Renal cortical epithelial cell (primary cell): Measurements from ENCODE around the gene PLEKHO2. TPM values are rescaled to one million over a fixed set of nuclear protein-coding genes. Genes with fewer than 3 reads are reported as not detected.
"Not testable (repeated sequence)": the region's sequence is repeated elsewhere in the genome, so short reads cannot be mapped to it uniquely, and the experiment has no call there.

Experiments
- DNase-seq: peaks from one replicate; pipeline ENCODE4 v3.0.0-alpha.2; 2011; ENCODE audit warnings: low read depth
- total RNA-seq: library from RNA; depleted of rRNA; stranded (reverse); fragments of >200 nt; gene quantifications from 2 replicates; pipeline ENCODE4 v1.2.3, GENCODE V29; 2014

PLEKHO2 gene, protein sequence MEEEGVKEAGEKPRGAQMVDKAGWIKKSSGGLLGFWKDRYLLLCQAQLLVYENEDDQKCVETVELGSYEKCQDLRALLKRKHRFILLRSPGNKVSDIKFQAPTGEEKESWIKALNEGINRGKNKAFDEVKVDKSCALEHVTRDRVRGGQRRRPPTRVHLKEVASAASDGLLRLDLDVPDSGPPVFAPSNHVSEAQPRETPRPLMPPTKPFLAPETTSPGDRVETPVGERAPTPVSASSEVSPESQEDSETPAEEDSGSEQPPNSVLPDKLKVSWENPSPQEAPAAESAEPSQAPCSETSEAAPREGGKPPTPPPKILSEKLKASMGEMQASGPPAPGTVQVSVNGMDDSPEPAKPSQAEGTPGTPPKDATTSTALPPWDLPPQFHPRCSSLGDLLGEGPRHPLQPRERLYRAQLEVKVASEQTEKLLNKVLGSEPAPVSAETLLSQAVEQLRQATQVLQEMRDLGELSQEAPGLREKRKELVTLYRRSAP
- total RNA-seq, result 8.7 and 11.9 TPM in 2 replicates

DNA sequence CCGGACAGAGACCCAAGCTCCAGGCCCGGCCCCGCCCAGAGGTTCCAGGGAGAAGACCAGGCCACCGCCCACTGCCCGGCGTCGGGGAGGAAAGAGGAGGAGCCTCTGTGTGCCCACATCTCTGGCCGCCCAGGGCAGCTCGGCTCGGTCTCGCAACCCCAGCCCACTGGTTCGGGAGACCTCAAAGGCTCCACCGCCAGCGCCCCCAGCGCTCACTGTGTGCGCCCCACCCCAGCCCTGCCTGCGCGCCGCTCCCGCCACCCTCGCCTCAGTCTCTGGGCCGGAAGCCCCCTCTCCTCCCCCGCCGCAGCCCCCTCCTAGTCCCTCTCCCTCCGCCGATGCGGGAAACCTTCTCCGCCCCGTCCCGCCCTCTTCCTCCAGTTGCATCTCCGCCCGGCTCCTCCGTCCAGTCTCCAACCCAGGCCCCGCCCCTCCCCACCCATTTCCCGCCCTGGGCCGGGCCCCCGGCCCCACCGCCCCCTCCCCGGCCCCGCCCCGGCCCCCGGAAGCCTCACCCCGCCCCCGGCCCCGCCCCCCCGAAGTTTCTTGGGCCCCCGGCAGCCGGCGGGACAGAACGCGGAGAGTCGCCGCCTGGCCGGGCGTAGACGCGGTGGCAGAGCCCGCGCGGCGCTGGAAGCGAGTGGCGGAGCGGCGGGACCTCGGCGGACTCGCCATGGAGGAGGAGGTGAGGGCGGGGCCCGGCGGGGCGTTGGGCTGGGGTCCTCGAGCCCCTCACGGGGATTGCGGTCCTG is at the start of gene PLEKHO2:
Gene PLEKHO2, plus strand, starts transcription at position 572 of the 752 bp plus-strand sequence. Its CDS starts 102 bp downstream, at position 674.
- DNase-seq, result peak; percentile 74

DNA sequence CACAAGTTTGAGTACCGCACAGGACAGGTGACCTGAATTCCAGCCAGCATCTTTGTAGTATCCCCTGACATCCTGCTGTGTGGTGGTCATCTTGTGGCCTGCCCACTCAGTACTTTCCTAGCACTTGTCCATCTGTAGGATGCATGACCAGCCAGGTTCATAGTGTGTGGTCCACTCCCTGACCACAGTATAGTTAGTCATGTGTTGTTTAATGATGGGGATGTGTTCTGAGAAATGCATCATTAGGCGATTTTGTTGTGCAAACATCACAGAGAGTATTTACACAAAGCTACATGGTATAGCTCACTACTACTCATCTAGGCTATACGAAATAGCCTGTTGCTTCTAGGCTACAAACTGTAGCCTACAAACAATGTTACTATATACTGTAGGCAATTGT is 49.4 kb upstream of the PLEKHO2 start:
- peak; percentile 19 for DNase-seq

DNA sequence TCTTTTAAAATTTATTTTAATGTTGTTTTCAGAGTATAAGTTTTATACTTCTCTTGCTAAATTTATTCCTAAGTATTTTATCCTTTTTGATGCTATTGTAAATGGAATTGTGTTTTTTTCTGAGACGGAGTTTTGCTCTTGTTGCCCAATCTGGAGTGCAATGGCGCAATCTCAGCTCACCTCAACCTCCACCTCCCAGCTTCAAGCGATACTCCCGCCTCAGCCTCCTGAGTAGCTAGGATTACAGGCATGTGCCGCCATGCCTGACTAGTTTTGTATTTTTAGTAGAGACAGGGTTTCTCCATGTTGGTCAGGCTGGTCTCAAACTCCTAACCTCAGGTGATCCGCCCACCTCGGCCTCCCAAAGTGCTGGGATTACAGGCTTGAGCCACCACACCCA is 46.4 kb upstream of the PLEKHO2 start:
- DNase-seq, result not testable (repeated sequence)

DNA sequence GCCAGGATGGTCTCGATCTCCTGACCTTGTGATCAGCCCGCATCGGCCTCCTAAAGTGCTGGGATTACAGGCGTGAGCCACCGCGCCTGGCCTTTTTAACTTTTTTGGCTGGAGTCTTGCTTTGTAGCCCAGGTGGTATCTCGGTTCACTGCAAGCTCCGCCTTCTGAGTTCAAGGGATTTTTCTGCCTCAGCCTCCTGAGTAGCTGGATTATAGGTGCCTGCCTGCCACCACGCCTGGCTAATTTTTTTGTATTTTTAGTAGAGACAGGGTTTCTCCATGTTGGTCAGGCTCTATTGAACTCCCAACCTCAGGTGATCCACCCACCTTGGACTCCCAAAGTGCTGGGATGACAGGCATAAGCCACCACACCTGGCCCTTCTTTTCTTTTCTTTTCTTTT is 45.8 kb upstream of the PLEKHO2 start:
- not testable (repeated sequence) for DNase-seq

DNA sequence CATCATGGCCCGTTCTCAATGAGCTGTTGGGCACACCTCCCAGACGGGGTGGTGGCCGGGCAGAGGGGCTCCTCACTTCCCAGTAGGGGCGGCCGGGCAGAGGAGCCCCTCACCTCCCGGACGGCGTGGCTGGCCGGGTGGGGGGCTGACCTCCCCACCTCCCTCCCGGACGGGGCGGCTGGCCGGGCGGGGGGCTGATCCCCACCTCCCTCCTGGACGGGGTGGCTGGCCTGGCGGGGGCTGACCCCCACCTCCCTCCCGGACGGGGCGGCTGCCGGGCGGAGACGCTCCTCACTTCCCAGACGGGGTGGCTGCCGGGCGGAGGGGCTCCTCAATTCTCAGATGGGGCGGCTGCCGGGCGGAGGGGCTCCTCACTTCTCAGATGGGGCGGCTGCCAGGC is 42.8 kb upstream of the PLEKHO2 start:
- not testable (repeated sequence) for DNase-seq

DNA sequence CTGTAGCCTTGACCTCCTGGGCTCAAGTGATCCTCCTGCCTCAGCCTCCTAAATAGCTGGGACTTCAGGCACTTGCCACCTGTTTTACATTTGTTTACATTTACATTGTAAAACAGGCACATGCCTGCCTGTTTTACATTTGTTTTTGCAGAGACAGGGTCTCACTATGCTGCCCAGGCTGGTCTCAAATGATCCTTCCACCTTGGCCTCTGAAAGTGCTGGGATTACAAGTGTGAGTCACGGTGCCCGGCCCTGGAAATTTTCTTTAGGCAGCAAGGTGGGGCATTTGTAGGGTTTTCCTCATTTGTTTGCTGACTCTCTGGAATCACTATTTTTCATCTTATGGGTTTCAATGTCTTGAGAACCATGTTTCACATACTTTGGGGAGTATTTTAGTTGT is 41.2 kb upstream of the PLEKHO2 start:
- DNase-seq, result no peak

DNA sequence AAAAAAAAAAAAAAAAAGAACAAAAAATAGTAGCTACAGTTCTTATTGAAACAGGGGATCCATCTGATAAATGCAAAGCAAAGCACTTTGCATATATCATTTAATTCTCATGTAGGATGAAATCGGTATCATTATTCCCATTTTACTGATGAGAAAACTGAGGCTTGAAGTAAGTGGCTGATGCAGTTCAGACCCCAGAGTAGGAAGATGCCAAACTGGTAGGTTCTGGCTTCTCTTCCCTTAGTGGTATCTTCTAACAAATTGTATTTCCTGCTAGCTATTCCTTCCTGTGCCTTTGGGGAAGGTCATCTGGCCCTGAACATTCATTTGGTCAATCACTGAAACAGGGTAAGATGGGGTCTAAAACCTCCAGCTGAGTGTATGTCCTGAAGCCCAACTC is 38.2 kb upstream of the PLEKHO2 start:
- DNase-seq, result no peak

DNA sequence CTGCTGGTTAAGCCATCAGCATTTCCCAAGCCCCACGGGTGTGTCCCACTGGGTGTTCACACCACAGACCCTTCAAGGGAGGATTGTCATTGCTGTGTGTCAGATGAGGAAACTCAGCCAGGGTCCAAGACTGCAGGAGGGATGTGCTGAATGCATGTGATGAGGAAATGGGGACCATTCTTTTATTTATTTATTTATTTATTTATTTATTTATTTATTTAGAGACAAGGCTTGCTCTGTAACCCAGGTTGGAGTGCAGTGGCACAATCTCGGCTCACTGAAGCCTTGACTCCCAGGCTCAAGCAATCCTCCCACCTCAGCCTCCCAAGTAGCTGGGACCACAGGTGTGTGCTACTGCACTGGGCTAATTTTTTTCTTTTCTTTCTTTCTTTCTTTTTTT is 37.1 kb upstream of the PLEKHO2 start:
- DNase-seq, result no peak

DNA sequence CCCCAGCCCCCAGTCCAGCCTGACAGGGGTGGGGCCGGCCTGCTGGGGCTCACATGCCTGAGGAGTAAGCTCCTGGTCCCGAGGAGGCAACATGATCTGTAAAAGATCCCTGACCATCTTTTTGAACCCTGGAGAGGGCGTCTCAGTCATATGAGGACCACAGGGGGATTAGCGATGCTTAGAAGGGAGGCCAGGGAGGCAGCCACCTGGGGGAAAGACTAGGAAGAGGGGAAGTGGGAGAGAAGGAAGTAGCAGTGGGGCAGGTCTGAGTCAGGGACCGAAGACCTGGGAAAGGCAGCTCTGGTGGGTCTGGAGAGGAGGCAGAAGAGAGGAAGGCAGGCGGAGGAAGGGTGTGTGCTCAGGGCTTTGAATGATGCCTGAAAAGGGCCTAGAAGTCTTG is 35.2 kb upstream of the PLEKHO2 start:
- no peak for DNase-seq

DNA sequence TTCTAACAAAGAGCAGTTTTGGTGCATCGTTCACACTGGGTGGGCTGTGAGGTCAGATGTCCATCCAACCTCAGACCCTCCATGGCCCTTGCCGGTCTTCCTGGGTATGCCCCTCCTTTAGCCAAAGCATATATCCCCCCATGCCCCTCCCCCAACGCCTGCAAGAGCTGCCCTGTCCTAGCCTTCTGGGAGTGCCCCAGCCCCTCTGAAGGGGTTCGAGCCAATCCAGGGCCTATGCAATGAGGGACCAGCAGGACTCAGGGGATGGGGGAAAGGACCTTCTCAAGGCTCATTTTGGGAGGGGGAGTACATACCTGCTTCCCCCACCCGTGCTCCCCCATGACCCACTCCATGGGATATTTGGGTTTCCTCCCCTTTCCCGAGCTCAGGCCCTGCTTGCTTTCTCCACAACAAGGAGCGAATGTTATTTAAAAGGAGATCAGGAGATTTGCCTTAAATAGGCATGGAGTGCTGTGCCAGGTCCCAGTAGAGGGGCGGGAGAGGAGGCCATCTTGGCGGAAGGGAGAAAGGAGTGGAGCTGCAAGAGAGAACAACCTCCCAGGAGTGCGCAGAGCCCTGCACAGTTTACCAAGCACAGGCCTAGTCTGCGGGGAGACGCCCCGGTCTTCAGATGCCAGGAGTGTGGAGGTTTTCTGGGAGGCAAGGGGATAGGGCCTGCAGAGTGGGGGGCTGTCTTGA is 34.5 kb upstream of the PLEKHO2 start:
- no peak for DNase-seq

DNA sequence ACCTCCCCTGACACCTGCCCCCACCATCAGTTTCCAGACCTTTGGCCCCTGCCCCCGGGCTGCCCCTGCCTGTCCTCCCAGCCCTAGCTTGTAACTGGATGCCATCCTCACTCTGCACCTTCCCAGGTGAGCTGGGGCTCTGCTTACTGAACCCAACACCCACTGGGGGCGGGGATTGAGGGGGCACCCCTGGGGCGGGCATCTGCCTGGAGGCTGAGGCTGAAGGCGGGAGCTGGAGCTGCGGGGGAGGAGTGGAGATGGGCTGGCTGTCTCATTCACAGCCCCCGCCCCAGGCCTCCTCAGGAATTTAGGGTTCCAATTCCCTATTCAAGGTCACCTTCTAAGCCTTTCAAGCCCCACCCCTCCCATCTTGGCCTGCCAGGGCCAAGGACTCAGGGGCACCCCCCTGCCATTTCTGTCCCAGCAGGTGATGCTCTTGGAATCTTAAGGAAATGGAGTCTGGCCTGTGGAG is 33.9 kb upstream of the PLEKHO2 start:
- DNase-seq, result no peak

DNA sequence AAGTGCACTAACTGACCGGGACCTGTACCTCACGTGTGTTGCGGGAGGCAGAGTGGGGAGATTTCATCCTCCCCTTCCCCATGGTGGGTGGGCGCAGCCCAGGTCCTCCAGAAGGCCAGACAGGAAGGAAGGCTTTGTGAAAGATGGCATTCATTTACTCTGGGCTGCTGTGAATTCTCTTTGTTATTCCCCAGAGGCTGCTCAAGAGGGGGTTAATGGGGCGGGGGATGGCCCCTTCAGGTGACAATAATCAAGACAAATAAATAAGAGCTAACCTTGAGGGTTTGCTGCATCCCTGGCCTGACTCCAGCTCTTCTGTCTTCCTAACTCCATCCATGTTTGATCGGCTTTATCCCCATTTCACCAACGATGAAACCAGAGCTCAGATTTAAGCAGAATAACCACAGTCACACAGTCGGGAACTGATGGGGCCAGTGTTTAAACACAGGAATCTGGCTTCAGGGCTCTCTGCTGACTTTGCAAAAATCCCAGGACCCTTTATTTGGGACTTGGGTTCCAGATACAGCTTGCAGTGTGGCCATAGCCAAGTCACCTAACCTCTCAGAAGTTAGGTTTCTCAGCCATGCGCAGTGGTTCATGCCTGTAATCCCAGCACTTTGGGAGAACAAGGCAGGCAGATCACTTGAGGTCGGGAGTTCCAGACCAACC is 32.8 kb upstream of the PLEKHO2 start:
- DNase-seq, result no peak

DNA sequence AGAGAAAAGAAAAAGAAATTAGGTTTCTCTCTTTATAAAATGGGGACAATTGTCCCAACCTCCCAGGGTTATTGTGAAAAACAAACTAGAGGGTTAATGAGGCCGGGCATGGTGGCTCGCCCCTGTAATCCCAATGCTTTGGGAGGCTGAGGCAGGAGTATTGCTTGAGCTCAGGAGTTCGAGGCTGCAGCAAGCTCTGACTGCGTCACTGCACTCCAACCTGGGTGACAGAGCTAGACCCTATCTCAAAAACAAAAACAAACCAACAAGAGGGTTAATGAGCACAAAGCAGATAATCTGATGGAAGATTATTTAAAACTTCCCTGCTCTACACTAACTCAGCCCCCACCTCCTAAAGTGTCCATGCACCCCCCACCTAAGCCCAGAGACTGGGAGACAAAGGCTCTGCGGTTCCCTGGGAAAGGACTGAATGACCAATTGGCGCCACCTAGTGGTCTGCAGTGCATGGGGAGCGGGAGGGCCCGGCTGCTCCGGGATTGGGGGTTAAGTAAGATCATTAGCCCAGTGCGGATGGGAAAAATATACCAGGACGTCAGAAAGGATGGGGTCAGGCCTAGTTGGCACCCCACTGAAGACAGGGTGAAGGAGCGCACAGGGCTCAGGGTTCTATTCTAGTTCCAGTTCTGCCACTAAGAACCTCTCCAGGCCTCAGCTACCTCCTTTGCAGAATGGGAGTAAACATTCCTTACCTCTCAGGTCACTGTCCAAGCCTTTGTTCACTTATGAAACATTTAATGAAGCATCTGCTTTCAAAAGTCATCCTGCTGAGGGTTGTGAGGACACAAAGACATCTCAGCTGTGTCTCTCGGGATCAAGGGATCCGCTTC is 31.8 kb upstream of the PLEKHO2 start:
- DNase-seq, result peak; percentile 36

DNA sequence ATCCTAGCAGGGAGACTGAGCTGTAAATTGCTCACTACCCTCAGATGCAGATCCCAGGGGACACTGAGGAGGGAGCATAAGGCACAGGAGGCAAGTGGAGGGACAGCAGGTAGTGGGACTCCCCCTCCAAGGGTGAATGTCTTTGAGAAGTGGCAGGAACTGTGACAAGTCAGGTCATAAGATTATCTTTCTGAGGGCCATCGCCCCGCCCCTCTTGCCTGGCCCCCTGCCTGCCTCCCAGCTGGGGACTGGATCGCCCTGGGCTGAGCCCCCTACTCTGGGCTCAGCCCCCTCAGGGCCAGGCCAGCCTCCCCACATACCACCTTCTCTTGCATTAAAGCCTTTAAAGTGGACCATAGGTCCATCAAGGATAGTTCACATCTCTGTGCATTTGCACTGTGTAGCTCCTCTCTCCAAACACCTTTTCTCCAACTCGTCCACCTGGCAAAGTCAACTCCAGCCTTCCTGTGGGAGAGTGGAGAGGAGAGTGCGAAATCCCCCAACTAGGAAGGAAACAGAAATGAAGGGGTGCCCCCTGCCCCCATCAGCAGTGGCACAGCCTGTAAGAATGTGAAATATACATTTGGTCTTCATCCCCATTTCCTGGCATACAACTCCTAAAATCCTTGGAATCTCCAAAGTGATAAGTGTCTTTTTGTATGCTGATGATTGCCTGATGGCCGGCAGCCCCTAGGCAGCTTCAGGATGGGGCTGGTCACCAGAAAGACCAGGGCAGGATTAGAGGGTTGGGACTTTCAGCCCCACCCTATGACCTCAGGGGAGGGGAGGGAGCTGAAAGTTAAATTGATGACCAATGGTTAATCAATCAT is 31.0 kb upstream of the PLEKHO2 start:
- no peak for DNase-seq

DNA sequence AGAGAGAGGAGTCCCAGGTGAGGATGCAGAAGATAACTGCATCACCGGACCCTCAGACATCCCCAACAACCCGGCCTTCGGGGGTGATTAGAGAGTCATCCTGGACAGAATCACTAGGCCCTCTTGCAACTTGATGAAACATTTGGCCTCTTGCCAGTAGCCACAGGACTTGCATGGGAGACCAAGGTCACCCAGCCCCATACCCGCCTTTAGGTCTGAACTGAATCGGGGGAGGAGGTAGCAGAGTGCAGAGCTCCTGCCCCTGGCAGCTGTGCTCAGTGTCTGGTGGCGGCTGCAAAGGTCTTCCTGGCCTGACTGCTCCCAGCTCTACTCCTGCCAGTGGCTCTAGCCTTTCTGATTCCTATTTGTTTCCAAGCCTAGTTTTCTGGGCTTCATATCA is 28.6 kb upstream of the PLEKHO2 start:
- DNase-seq, result peak; percentile 66

DNA sequence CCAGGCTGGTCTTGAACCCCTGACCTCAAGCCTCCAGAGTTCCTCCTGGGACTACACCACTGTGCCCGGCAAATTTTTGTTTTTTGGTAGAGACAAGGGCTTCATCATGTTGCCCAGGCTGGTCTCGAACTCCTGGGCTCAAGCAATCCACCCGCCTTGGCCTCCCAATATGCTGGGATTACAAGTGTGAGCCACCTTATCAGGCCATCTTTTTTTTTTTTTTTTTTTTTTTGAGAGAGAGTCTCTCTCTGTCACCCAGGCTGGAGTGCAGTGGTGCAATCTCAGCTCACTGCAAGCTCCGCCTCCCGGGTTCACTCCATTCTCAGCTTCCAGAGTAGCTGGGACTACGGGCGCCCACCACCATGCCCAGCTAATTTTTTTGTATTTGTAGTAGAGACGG is 27.4 kb upstream of the PLEKHO2 start:
- DNase-seq, result not testable (repeated sequence)

DNA sequence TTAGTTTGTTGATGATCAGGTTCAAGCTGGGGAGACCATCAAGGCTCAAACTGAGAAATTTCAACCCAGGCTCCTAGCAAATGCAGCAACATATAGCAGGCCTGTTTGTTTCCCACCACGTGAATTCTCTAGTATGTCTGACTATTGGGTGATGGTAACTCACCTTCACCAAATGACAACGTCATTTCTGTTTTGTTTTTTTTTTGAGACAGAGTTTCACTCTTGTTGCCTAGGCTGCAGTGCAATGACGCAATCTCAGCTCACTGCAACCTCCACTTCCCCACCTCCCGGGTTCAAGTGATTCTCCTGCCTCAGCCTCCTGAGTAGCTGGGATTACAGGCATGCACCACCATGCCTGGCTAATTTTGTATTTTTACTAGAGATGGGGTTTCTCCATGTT is 26.8 kb upstream of the PLEKHO2 start:
- not testable (repeated sequence) for DNase-seq

DNA sequence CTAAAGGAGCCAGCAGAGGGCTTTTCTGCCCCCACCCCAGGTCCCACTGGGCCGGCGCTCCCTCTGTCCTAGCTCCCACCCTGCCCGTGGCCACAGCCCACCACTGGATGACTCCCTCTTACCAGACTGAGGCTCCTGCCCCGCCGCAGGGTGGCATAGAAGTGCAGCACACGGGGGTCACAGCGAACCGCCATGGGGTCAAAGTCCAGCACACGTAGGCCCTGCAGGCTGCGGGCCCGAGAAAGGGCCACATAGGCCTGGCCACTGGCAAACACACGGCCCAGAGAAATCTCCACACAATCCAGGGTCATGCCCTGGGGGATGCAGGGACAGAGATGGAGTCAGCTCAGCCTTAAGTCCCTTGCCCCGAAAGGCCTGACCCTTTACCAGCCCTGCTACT is 25.3 kb upstream of the PLEKHO2 start:
- DNase-seq, result no peak

DNA sequence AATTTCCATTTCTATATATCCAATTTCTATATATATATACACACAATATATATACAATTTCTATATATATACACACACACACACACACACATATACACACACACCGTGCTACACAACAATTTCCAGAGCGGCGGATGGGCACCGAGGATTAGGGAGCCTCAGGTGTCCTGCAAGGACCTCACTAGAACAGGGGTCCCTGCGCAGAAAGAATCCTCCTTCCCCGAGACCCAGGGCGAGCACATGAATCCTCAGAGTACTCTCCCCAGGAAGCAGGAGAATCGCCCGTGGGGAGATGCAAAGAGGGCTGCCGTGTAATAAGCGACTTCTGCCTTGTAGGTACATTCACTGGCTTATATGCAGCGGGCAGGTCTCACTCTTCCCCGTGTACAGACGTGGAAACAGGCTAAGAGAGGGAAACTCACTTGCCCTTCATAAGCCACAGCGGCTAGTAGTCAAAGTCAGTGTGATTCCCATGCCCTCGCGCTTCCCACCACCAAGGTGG is 16.7 kb upstream of the PLEKHO2 start:
- DNase-seq, result no peak
